Body of pancreas (tissue), 4 donors: Measurements from ENCODE around the gene CDK17. TPM values are rescaled to one million over a fixed set of nuclear protein-coding genes. Genes with fewer than 3 reads are reported as not detected.

Source experiments
- ATAC-seq: fragments of 150-250 bp; one replicate; pipeline ENCODE4 v1.9.1; 2016
- DNase-seq, 4 donors: peaks; one replicate each; pipeline ENCODE4 v3.0.0-alpha.2; 2019
- H3K27ac ChIP-seq, 4 donors: fragments of 200-600 bp; sonication (generic); 1 replicate in 3 of 4; 2 replicates in 1 of 4; pipeline versions ENCODE4 v1.5.1 to v1.6.1; 2016 to 2019; ENCODE audit warnings: mild to moderate bottlenecking in 1 of 4, mixed read lengths in 1 of 4, moderate library complexity in 1 of 4
- H3K27me3 ChIP-seq, 2 donors: fragments of 200-600 bp; sonication (generic); one replicate each; pipeline ENCODE4 v1.6.0; 2016; ENCODE audit warnings: mild to moderate bottlenecking in 1 of 2
- H3K36me3 ChIP-seq, 2 donors: fragments of 200-600 bp; sonication (generic); replicated peaks in 1 of 2; 2 replicates each; pipeline ENCODE4 v1.5.1; 2016; ENCODE audit warnings: low read depth in 2 of 2; ENCODE audit not compliant: insufficient read depth in 1 of 2
- H3K4me1 ChIP-seq: fragments of 200-600 bp; sonication (generic); one replicate; pipeline ENCODE4 v1.6.0; 2016
- H3K4me3 ChIP-seq, 2 donors: fragments of 200-600 bp; sonication (generic); 1 replicate in 1 of 2; 2 replicates in 1 of 2; pipeline ENCODE4 v1.5.1; 2016 to 2019
- H3K9me3 ChIP-seq, 3 donors: fragments of 200-600 bp; sonication (generic); 1 replicate in 2 of 3; 2 replicates in 1 of 3; pipeline ENCODE4 v1.5.1; 2016
- CTCF ChIP-seq, 7 experiments: fragments of 450-650 bp in 4 of 7; fragments of 200-600 bp in 3 of 7; sonication (generic) in 3 of 7; IDR thresholded peaks; one replicate each; pipeline ENCODE4 v1.5.1; 2016 to 2019; ENCODE audit warnings: antibody characterized with exemption in 7 of 7
- POLR2A ChIP-seq, 3 donors: fragments of 450-650 bp; IDR thresholded peaks; one replicate each; pipeline ENCODE4 v1.6.1; 2016; ENCODE audit warnings: antibody characterized with exemption in 3 of 3, mild to moderate bottlenecking in 2 of 3
- WGBS, 2 donors: methylation state at CpG; one replicate each; pipeline ENCODE4 v1.1.5; 2017; 5-methylcytosine and 5-hydroxymethylcytosine counted together
- intact Hi-C: fragments of 100-400 bp; cut with DNase I; formaldehyde crosslinking; loops from one replicate; pipeline ENCODE4 v1.15.1; 2023
- total RNA-seq, 2 donors: library from RNA; depleted of rRNA; stranded (reverse); fragments of >200 nt; gene quantifications; one replicate each; pipeline ENCODE4 v1.1.0, GENCODE V29; 2016

Gene CDK17
- total RNA-seq, 2 donors from 2014 or later, result 17.5 to 29.8 TPM

DNA sequence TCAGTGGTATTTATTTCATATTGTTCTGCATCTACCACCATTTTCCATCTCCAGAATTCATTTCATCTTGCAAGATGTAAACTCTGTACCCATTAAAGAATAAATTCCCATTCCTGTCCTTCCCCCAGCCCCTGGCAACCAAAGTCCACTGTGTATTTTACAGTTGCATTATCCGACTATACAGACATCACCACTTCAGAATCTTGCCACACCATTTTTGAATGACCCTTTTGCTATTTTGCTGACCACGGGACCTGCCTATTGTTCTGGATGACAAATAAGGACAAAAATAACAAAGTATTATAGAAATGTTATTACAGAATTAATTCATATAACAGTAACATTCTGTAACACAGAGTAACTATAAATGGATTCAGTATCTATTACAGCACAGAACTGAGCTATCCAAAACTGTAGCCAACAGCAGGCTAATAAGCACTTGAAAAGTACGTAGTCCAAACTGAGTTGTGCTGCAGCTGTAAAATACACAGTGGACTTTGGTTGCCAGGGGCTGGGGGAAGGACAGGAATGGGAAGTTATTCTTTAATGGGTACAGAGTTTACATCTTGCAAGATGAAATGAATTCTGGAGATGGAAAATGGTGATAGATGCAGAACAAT lies 61.3 kb downstream of the CDK17 start:
- no peaks in the 10 kb centered on the region for H3K4me1 ChIP-seq
- TF ChIP-seq CTCF (IDR thresholded peaks at IDR 0.05) (no peak), POLR2A (IDR thresholded peaks at IDR 0.05) (no peak)
- H3K4me3 ChIP-seq, result no peak overlapping the region
- no peak for DNase-seq
- no peaks in the 10 kb centered on the region for H3K27me3 ChIP-seq
- H3K36me3 ChIP-seq, result no peaks in the 10 kb centered on the region
- peaks cover 0 to 3% (median 0%) of the 10 kb centered on the region in 3 donors for H3K9me3 ChIP-seq
- intact Hi-C loops, result no loop called here
- H3K27ac ChIP-seq, result no peak overlapping the region
- ATAC-seq, result no peak
- WGBS, 2 donors, result 68 to 85% methylated on average over 3 of the region's 3 CpGs

DNA sequence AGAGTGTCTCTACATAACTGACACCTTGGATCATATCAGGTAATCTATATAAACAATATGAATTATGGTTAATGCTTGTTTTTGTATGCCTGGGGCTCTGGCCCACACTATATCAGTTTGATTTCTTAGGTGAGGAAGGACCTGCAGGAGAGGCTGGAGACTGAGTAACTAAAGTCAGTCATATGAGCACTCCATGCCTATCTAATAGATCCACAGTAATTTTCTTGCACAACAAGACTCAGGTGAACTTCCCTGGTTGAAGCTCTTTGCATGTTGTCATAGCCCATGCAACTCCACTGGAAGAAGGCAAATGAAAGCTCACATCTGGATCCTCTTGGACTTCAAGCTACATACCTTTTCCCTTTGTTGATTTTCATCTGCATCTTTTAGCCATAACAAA lies 62.3 kb downstream of the CDK17 start:
- H3K27me3 ChIP-seq, result no peaks in the 10 kb centered on the region
- H3K27ac ChIP-seq, result no peak overlapping the region
- no peak overlapping the region for H3K4me3 ChIP-seq
- DNase-seq (no peak), ATAC-seq (no peak)
- no peaks in the 10 kb centered on the region for H3K4me1 ChIP-seq
- TF ChIP-seq CTCF (IDR thresholded peaks at IDR 0.05) (no peak), POLR2A (IDR thresholded peaks at IDR 0.05) (no peak)
- H3K36me3 ChIP-seq, result no peaks in the 10 kb centered on the region
- intact Hi-C loops, result no loop called here
- no peaks in the 10 kb centered on the region for H3K9me3 ChIP-seq

- H3K4me1 ChIP-seq, result no peaks in the 10 kb centered on the region
- no peak overlapping the region for H3K27ac ChIP-seq
- DNase-seq (no peak), ATAC-seq (no peak)
- H3K9me3 ChIP-seq, result no peaks in the 10 kb centered on the region
- TF ChIP-seq CTCF (IDR thresholded peaks at IDR 0.05), result no peak
- no peak for TF ChIP-seq POLR2A (IDR thresholded peaks at IDR 0.05)
- 93 to 99% methylated on average over 4 of the region's 4 CpGs for WGBS, 2 donors
- intact Hi-C loops, result no loop called here
- H3K27me3 ChIP-seq, result no peaks in the 10 kb centered on the region
- no peak overlapping the region for H3K4me3 ChIP-seq
- no peaks in the 10 kb centered on the region for H3K36me3 ChIP-seq
Measured at GRCh38 chr12:96336489-96336888, 63.8 kb downstream of the CDK17 start.

DNA sequence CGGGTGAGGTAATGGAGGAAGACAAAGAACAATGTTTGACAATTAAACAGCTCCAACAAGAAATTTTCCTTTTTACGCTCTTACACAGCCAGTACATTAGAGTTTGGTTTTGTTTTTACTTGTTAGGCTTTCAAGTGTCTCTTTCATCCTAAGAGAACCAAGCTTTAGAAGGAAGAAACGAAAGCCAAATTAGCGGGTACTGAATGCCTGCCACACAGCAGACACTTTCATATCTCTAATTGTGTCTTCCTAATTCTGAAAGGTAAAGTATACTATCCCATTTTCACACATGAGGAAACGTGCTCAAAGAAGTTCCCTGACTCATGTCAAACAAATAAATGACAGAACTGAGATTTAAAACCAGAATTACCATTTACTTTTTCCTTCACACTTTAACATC lies 65.0 kb downstream of the CDK17 start:
- H3K27me3 ChIP-seq, result no peaks in the 10 kb centered on the region
- no peak overlapping the region for H3K27ac ChIP-seq
- WGBS, 2 donors, result 87 to 90% methylated on average over 5 of the region's 5 CpGs
- TF ChIP-seq POLR2A (IDR thresholded peaks at IDR 0.05) (no peak), CTCF (IDR thresholded peaks at IDR 0.05) (no peak)
- H3K36me3 ChIP-seq, result no peaks in the 10 kb centered on the region
- no peak for DNase-seq
- no peak for ATAC-seq
- H3K4me1 ChIP-seq, result no peaks in the 10 kb centered on the region
- no peaks in the 10 kb centered on the region for H3K9me3 ChIP-seq
- no peak overlapping the region for H3K4me3 ChIP-seq
- intact Hi-C loops, result no loop called here

DNA sequence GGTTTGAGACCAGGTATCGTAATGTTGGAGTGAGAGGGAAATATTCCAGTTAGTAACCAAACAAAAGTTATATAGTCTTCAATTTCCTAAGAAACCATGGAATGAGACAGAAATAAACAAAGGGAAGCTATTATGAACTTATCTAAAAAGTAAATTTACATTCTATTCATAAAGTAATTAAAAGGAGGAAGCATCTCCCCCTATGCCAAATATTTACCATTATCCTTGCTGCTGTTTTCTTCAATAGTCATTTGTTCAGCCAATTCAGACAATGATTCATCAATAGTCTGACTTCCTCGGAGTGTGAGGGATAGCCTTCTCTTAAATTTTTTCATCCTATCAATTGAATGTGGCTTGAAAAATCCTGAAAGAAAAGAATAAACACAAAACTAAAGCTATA lies 65.7 kb downstream of the CDK17 start:
- no peak for TF ChIP-seq CTCF (IDR thresholded peaks at IDR 0.05)
- no peak for TF ChIP-seq POLR2A (IDR thresholded peaks at IDR 0.05)
- DNase-seq (no peak), ATAC-seq (no peak)
- H3K36me3 ChIP-seq, result no peaks in the 10 kb centered on the region
- 77 to 78% methylated on average over 2 of the region's 2 CpGs for WGBS, 2 donors
- H3K9me3 ChIP-seq, result no peaks in the 10 kb centered on the region
- no peaks in the 10 kb centered on the region for H3K27me3 ChIP-seq
- H3K27ac ChIP-seq, result no peak overlapping the region
- intact Hi-C loops, result no loop called here
- H3K4me3 ChIP-seq, result no peak overlapping the region
- H3K4me1 ChIP-seq, result no peaks in the 10 kb centered on the region
